Stomach (tissue), 9 donors: Measurements from ENCODE around the gene KCNK3. TPM values are rescaled to one million over a fixed set of nuclear protein-coding genes. Genes with fewer than 3 reads are reported as not detected.

Source experiments
- DNase-seq, 2 donors: peaks; one replicate each; pipeline versions ENCODE4 v3.0.0 to v3.0.0-alpha.2; 2013 to 2019
- H3K27ac ChIP-seq, 5 donors: fragments of 200-600 bp in 4 of 5; sonication (generic) in 4 of 5; one replicate each; pipeline ENCODE4 v1.5.1; 2013 to 2019; ENCODE audit warnings: mild to moderate bottlenecking in 1 of 5, moderate library complexity in 1 of 5
- H3K27me3 ChIP-seq, 3 donors: fragments of 200-600 bp; sonication (generic); one replicate each; pipeline ENCODE4 v1.5.1; 2017 to 2019; ENCODE audit warnings: mixed run types in 1 of 3
- H3K36me3 ChIP-seq, 4 donors: fragments of 200-600 bp; sonication (generic); 1 replicate in 3 of 4; 2 replicates in 1 of 4; pipeline ENCODE4 v1.5.1; 2016 to 2019
- H3K4me1 ChIP-seq, 4 donors: fragments of 200-600 bp; sonication (generic); one replicate each; pipeline ENCODE4 v1.5.1; 2016 to 2019
- H3K4me3 ChIP-seq, 4 donors: fragments of 200-600 bp; sonication (generic) in 3 of 4; one replicate each; pipeline ENCODE4 v1.5.1; 2016 to 2019; ENCODE audit warnings: mild to moderate bottlenecking in 1 of 4
- H3K9me3 ChIP-seq, 4 donors: fragments of 200-600 bp; sonication (generic); one replicate each; pipeline ENCODE4 v1.5.1; 2016 to 2019
- EP300 ChIP-seq: sonication (generic); formaldehyde crosslinking; IDR thresholded peaks from one replicate; pipeline ENCODE4 v1.6.1; 2017; ENCODE audit warnings: antibody characterized with exemption
- POLR2A ChIP-seq, 4 donors: fragments of 450-650 bp; IDR thresholded peaks; one replicate each; pipeline ENCODE4 v1.6.1; 2016; ENCODE audit warnings: antibody characterized with exemption in 4 of 4, control low read depth in 2 of 4, mild to moderate bottlenecking in 1 of 4, moderate library complexity in 1 of 4
- POLR2AphosphoS5 ChIP-seq, 3 donors: sonication (generic); formaldehyde crosslinking; IDR thresholded peaks; one replicate each; pipeline ENCODE4 v1.6.1; 2016; ENCODE audit warnings: antibody characterized with exemption in 3 of 3
- WGBS, 5 donors: extraction: QIAGEN DNeasy Blood & Tissue Kit in 3 of 5; methylation state at CpG; one replicate each; pipeline versions ENCODE4 v1.1.5 to v1.1.7; 2013 to 2018; 5-methylcytosine and 5-hydroxymethylcytosine counted together
- intact Hi-C: fragments of 100-400 bp; cut with DNase I; formaldehyde crosslinking; loops from one replicate; pipeline ENCODE4 v1.15.1; 2023; ENCODE audit warnings: low total_unique reads
- polyA plus RNA-seq, 3 donors: library from polyadenylated mRNA; stranded (reverse); fragments of 200-250 nt; gene quantifications; one replicate each; pipeline ENCODE4 v1.2.3, GENCODE V29; 2013
- total RNA-seq, 5 donors: library from RNA; depleted of rRNA; stranded (reverse); fragments of >200 nt; gene quantifications; one replicate each; pipeline versions ENCODE4 v1.1.0 to v1.2.3, GENCODE V29; 2014 to 2016
- TF ChIP-seq, protein P1 (sequence below), 7 experiments: fragments of 450-650 bp in 4 of 7; fragments of 200-600 bp in 3 of 7; sonication (generic) in 3 of 7; IDR thresholded peaks; one replicate each; pipeline ENCODE4 v1.5.1; 2016 to 2019; ENCODE audit warnings: antibody characterized with exemption in 7 of 7, control low read depth in 2 of 7, mild to moderate bottlenecking in 1 of 7
- donor health status: healthy with polysubstance abuse.
- donor health status: Bipolar disorder and iron deficiency.
- donor health status: healthy.

The KCNK3 gene
- total and polyA plus RNA-seq, 8 donors = 0.62 to 22.8 (median 1.9) TPM

DNA sequence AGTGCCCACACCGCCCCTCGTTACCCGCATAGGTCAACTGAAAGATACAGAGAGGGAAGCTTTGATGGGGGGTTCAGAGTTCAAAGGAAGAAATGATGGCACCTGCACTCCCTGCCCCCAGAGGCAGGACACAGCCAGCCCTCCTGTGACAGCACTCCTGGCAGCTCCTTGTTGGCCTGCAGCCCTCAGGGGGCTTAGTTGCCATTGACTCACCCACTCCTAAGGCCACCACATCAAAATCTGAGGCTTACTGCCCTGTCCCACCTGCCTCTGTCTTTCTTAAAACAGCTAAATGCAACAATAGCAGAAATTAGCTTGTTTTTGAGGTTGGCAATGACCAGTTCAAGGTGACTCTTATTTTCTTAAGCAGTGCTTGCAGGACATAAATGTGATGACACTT lies 39.9 kb downstream of the KCNK3 start:
- DNase-seq = no peak
- Histone ChIP-seq H3K27me3 (peaks cover 0 to 40% (median 12%) of the 10 kb centered on the region in 3 donors), H3K27ac (no peak overlapping the region), H3K4me1 (peaks cover 0 to 5% (median 4%) of the 10 kb centered on the region in 4 donors), H3K36me3 (peaks cover 0 to 5% (median 0%) of the 10 kb centered on the region in 4 donors), H3K9me3 (no peaks in the 10 kb centered on the region), H3K4me3 (no peak overlapping the region)
- 92 to 96% (median 94%) methylated on average over 3 of the region's 3 CpGs for WGBS, 5 donors
- TF ChIP-seq, protein P1, sequence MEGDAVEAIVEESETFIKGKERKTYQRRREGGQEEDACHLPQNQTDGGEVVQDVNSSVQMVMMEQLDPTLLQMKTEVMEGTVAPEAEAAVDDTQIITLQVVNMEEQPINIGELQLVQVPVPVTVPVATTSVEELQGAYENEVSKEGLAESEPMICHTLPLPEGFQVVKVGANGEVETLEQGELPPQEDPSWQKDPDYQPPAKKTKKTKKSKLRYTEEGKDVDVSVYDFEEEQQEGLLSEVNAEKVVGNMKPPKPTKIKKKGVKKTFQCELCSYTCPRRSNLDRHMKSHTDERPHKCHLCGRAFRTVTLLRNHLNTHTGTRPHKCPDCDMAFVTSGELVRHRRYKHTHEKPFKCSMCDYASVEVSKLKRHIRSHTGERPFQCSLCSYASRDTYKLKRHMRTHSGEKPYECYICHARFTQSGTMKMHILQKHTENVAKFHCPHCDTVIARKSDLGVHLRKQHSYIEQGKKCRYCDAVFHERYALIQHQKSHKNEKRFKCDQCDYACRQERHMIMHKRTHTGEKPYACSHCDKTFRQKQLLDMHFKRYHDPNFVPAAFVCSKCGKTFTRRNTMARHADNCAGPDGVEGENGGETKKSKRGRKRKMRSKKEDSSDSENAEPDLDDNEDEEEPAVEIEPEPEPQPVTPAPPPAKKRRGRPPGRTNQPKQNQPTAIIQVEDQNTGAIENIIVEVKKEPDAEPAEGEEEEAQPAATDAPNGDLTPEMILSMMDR (IDR thresholded peaks at IDR 0.05) = no peak
- TF ChIP-seq POLR2A (IDR thresholded peaks at IDR 0.05) (no peak), POLR2AphosphoS5 (IDR thresholded peaks at IDR 0.05) (no peak), EP300 (no peak)
- intact Hi-C loops = no loop called here

DNA sequence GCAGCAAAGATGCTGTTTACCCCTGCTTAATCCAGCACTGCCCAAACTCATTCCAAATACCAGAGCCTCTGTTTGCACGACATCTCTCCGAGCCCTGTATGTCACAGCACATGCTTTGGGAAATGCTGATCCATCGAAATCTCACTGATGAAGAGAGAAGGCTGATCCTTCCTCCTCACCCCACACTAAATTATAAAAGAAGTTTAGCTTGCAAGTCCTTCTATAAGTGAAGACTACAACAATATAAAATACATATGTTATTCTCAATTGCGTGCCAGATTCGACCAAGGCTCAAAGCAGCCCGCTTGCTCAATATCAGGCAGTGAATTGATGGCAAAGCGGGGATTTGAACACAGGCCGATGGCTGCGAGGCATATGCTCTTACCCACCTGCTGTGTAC lies 40.9 kb downstream of the KCNK3 start:
- 83 to 86% (median 86%) methylated on average over 9 of the region's 9 CpGs for WGBS, 5 donors
- Histone ChIP-seq H3K27me3 (peaks cover 0 to 32% (median 3%) of the 10 kb centered on the region in 3 donors), H3K9me3 (no peaks in the 10 kb centered on the region), H3K36me3 (peaks cover 0 to 4% (median 0%) of the 10 kb centered on the region in 4 donors), H3K4me1 (peaks cover 0 to 5% (median 2%) of the 10 kb centered on the region in 4 donors), H3K4me3 (no peak overlapping the region), H3K27ac (no peak overlapping the region)
- intact Hi-C loops = no loop called here
- no peak for TF ChIP-seq POLR2A (IDR thresholded peaks at IDR 0.05)
- TF ChIP-seq POLR2AphosphoS5 (IDR thresholded peaks at IDR 0.05) = no peak
- TF ChIP-seq, protein P1 (IDR thresholded peaks at IDR 0.05) = no peak
- no peak for TF ChIP-seq EP300
- DNase-seq = no peak

DNA sequence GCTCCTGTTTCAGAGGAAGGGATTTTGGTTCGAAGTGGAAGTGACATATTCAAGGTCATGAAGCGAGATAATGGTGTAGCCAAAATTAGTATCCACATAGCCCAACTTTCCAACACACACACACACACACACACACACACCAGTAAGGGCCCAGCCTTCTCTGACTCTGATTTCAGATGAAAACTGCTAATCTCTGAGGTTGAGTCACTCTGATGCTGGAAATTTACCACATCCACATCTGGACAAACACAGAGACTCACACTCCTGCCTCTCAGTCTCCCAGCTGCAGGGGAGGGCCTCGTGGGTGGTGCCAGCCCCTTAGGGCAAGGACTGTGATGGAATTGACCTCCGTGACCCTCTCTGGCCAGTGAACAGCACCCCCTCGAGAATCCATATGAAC lies 42.6 kb downstream of the KCNK3 start:
- TF ChIP-seq POLR2AphosphoS5 (IDR thresholded peaks at IDR 0.05) = no peak
- TF ChIP-seq, protein P1 (IDR thresholded peaks at IDR 0.05) = no peak
- no peak for TF ChIP-seq POLR2A (IDR thresholded peaks at IDR 0.05)
- no peak for TF ChIP-seq EP300
- 36 to 63% (median 60%) methylated on average over 5 of the region's 5 CpGs for WGBS, 5 donors
- Histone ChIP-seq H3K27ac (no peak overlapping the region), H3K4me1 (peaks cover 0 to 5% (median 2%) of the 10 kb centered on the region in 4 donors), H3K27me3 (peaks cover 0 to 22% (median 0%) of the 10 kb centered on the region in 3 donors), H3K9me3 (no peaks in the 10 kb centered on the region), H3K36me3 (no peaks in the 10 kb centered on the region), H3K4me3 (no peak overlapping the region)
- intact Hi-C loops = no loop called here
- DNase-seq = no peak

DNA sequence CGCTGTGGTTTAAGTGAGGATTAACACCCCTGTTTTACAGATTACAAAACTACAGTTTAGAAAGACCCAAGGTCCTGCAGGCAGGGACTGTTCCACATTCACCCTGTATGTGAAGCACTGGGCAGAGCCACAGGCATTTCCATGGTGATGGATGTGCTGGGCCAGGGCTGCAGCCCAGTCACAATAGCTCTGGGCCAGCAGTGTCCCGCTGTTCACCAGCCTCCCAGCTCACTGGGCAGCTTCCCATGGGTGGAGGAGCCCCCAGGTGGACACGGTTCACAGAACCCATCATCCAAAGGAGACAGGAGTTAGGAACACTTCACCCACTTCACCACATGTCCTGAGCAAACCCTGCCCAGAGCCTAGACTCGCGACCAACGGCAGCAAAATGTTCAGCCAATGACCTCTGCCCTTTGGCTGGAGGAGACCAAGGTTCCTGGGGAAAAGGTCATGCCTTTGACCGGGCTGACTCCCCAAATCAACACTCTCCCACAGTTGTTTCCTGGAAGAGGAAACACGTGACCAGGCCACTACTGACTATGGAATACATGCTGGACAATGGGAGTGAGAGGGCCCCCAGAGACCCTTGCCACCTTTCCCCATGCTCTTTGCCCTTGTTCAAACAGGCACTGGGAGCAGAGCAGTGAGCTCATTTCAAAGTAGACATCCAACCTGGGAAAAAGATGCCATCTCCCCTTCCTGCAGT lies 43.5 kb downstream of the KCNK3 start:
- H3K27me3 ChIP-seq = peaks cover 0 to 13% (median 0%) of the 10 kb centered on the region in 3 donors
- WGBS, 5 donors = 42 to 52% (median 49%) methylated on average over 8 of the region's 8 CpGs
- no peaks in the 10 kb centered on the region for H3K36me3 ChIP-seq
- DNase-seq = no peak
- peaks cover 0 to 5% (median 2%) of the 10 kb centered on the region in 4 donors for H3K4me1 ChIP-seq
- intact Hi-C loops = no loop called here
- H3K9me3 ChIP-seq = no peaks in the 10 kb centered on the region
- H3K4me3 ChIP-seq = no peak overlapping the region
- no peak overlapping the region for H3K27ac ChIP-seq
- TF ChIP-seq, protein P1 (IDR thresholded peaks at IDR 0.05) = no peak
- no peak for TF ChIP-seq POLR2A (IDR thresholded peaks at IDR 0.05)
- TF ChIP-seq EP300 = no peak
- TF ChIP-seq POLR2AphosphoS5 (IDR thresholded peaks at IDR 0.05) = no peak
